ENCODE data around the gene RELL2.
A peak's percentile ranks its signal among the peaks of the same experiment; 100 is the strongest.
"Not testable (repeated sequence)": the region's sequence is repeated elsewhere in the genome, so short reads cannot be mapped to it uniquely, and the experiment has no call there.

Gene RELL2, protein sequence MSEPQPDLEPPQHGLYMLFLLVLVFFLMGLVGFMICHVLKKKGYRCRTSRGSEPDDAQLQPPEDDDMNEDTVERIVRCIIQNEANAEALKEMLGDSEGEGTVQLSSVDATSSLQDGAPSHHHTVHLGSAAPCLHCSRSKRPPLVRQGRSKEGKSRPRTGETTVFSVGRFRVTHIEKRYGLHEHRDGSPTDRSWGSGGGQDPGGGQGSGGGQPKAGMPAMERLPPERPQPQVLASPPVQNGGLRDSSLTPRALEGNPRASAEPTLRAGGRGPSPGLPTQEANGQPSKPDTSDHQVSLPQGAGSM

GRCh38 chr5:141636413-141637122, at the start of gene RELL2, which contains the start of gene HDAC3:
TSS of gene RELL2 (plus strand) at chr5:141636997. CDS start at chr5:141638226, 1,229 bp downstream.
TSS of gene HDAC3 (minus strand) at chr5:141636849. CDS start at chr5:141636790, 59 bp downstream.
- peak; percentile 55 for DNase-seq

GRCh38 chr5:141590127-141590526, 46.7 kb upstream of the RELL2 start:
- DNase-seq: no peak

DNA sequence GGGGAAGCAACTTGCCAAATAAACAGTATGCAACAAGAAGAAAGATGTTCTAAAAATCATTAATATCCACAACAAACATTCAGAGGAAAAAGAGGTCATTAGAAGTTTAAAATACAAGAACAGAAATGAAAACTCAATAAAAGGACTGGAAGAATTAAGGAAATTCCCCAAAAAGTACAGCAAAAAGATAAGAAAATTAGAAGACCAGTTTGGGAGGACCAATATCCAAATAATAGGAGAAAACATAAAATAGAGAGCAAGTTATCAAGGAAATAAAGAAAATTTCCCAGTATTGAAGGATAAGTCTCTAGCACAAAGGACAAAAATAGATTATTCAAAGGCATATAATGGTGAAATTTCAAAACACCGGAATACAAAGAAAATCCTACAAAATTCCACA, 39.9 kb upstream of the RELL2 start:
- no peak for DNase-seq

DNA sequence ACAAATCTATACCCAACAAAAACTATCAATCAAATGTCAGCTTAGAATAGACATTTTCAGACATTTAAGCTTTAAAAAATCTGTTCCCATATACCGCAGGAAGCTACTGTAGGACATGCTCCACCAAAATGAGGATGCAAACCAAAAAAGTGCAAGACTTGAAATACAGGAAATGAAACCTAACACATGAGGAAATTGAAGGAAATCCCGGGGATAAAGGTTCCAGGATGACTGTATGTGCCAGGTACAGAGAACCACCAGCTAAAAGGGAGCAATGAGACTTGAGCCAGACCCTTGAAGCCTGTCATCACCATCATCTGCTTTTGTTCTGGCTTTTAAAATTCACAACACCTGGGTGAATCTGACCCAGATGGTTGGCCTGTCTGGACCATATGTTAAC, 39.4 kb upstream of the RELL2 start:
- no peak for DNase-seq

DNA sequence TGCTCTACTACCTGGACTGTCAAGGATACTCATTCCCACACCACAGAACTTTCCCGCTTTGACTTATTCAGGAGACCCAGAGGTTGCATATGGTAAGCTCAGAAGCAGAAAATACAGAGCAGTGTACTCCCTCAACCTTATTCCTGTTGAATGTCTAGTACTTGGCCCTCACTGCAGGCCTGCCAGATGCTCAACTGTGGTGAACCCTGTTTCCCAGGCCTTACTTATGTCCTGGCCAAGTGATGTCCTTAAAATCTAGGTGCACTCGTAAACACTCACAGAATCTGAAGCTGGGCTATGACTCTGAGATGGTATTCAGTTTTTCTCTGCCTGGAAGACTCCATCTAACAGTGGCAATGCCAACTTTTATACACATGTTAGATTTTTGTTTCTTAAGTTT, 39.0 kb upstream of the RELL2 start:
- DNase-seq: no peak

DNA sequence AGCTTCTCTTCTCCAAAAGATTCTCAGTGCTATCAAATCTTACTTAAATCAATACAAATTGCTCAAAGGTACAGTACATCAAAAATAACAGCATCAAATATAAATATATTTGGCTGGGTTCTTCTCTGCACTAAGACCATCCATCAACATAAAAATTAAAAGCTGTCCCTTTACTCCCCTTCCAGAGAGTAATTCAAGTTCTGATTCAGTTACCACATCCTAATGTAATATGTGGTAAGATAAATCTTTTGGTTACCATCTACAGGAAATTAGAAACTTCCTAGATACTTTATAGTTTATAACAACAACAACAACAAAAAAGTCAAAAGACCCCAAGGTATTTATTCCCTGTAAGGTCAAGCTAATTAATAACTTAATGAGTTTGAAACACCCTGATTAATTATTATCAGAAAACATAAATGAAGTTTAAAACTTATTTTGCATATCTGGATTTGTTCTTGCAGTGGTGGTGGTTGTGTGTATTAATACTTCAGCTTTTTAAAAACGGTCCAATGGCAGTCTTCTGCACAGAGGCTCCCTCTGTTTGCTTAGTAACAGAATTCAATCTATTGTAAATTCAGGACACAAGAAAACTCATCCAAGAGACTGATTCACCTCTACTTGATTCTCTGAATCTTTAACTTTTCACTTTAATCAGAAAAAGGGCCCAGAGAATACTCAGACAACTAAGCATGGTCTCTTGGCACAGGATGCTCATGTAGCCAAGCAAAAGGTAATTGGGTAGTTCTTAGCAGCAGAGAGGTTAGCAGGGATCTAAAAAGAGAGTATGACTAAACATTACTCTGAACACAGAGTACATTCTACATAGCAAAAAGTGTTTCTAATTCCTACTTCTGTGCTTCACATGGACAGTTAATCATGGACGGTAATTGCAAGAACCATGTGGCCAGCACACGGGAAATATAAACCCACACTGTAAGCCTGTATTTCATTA, 38.1 kb upstream of the RELL2 start:
- DNase-seq: no peak

GRCh38 chr5:141602606-141603005, 34.2 kb upstream of the RELL2 start:
- DNase-seq: no peak

GRCh38 chr5:141603923-141604717, 32.7 kb upstream of the RELL2 start:
- DNase-seq: no peak

GRCh38 chr5:141605523-141606277, 31.1 kb upstream of the RELL2 start:
- DNase-seq: no peak

GRCh38 chr5:141608046-141608445, 28.8 kb upstream of the RELL2 start:
- DNase-seq: no peak

- DNase-seq: no peak
These were observed 28.2 kb upstream of the RELL2 start for GRCh38 chr5:141608557-141608956.

DNA sequence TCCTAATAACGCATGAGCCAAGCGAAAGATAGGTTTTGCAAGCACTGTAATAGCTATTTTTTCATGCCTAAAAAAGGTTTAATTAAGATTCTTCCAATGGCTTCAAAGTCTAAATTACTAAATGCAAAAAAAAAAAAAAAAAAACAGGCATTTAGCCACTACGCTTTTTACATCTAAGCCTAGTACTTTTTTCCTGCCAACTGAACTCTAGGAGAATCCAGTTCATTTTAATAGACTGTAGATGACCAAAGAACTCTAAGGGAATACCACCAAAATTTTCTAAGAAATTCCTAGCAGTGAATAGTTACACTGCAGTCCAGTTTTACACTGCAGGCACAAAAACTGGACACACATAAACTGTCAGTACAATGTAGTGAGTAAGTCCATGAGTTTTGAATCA, 27.8 kb upstream of the RELL2 start:
- no peak for DNase-seq

DNA sequence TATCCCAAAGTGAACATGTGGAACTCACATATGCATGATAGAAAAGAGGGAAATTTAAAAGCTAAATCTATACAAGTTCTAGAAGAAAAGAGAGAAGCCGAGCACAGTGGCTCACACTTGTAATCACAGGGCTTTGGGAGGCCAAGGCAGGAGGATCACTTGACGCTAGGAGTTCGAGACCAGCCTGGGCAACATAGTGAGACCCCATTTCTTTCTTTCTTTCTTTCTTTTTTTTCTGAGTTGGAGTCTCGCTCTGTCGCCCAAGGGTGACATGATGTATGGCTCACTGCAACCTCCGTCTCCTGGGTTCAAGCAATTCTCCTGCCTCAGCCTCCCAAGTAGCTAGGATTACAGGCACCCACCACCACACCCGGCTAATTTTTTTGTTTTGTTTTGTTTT, 26.9 kb upstream of the RELL2 start:
- DNase-seq: not testable (repeated sequence)

DNA sequence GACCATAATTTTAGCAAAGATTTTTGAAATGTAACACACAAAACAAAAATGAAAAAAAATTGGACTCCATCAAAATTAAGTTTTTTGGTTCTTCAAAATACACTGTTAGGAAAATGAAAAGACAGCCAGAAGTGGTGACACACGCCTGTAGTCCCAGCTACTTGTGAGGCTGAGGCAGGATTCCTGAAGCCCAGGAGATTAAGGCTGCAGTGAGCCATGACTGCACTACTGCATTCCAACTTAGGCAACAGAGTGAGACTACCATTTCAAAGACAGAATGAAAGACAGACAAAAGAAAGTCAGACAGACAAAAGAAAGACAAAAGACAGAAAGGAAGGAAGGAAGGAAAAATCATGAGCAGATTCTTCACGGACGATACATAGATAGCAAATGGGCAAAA, 25.5 kb upstream of the RELL2 start:
- DNase-seq: no peak

DNA sequence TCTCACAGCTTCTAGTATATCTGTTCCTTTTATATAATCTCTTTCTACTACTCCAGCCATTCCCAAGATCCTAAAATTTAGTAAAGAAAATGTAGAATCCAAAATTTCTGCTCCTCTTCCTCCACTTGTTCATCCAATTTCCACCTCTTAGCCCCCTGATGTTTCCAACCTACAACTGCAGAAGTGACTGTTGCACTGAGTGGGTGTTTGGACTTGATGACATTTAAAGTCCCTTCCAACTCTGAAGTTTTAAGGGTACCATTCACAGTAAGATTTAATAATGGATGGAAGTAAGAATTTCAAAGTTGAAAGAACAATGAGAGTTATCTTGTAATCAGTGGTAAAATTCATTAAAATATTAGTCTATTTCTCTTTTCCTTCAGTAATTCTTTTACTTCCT, 23.5 kb upstream of the RELL2 start:
- DNase-seq: no peak

- DNase-seq: no peak
These were observed 20.6 kb upstream of the RELL2 start for GRCh38 chr5:141615991-141616720.

DNA sequence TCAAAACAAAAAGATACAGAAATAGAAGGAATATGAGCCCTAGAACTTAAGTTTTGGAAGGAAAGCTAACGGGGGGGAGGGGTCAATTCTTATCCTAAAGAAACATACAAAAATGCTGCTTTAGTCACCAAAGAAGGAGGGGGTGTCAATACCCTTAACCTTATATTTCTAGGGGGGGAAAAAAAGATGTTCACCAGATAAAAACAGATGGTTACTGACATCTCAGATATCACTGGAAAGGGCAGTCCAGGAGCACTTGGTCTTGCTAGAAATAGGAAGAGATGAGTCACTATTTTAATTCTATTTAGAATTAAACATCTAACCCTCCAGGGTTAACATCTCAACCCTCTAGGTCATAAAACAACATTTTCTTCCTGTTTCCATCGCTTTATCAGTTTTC, 19.7 kb upstream of the RELL2 start:
- DNase-seq: no peak

DNA sequence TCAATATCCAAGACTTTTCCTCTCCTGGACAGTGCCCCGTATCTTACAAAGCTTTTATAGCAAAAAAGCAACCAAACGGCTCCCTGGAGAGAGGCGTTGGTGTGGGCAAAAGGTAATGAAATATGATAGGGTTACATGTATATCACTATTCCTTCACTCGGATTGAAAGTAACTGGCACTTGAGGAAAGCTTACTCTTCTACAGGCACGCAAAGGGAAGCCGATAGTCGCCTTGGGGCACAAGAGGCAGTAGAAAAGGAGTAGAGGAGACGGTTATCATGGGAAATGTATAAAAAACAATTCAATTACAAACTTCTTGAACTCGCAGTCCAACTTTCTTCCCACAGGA, 19.1 kb upstream of the RELL2 start:
- DNase-seq: no peak

DNA sequence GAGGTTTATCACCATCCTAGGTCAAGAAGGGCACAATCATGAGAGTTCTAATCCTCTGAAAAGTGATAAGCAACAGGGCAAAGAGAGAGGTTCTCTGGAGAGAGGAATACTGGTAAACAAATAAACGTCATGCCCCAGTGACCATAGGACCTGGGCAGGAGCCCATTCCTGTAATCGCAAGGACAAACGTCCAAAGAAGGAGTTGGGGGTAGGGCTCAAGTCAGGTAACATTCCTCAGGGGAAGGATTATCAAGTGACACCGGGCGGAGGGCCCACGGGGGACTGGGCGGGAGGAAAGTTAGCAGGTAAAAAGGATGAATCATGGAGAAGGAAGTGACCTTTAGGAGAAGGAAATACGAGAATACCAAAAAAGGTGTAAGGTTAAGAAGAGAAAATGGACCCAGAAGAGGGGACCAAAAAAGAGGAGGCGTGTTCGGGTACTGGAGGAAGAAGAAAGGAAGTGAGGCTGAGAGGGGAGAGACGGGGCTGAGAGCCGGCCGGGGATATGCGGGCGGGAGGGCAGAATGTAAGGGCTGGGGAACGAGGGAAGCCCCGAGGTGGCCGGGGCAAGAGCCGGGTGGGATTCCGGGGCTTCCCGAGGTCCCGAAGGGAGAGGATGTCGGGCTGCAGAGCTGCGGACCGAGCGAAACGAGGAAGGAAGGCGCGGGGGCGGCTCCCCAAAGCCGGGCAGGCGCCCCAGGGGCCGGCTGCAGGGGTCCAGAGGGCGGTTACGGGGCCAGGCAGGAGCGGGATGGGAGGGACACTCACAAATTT, 18.6 kb upstream of the RELL2 start:
- peak; percentile 22 for DNase-seq
